ENCODE data around the gene CHDH. TPM values are rescaled to one million over a fixed set of nuclear protein-coding genes. Genes with fewer than 3 reads are reported as not detected.

Gene CHDH
- total and polyA plus RNA-seq, 2 donors (not counting 3 experiments of a cell fraction or from before 2014, with no cell fraction given) = 0.04 to 0.06 TPM

- H4K20me1 ChIP-seq (replicated peaks; ENCODE audit: control insufficient read depth, extremely low read depth, insufficient read depth, low read length) = no peaks in the 10 kb centered on the region
- intact Hi-C loops (cut with micrococcal nuclease) (no loop called here), dilution Hi-C loops (cut with MboI; ENCODE audit: extremely low pct_ligation_motif_present, low sequenced_read_pairs) (no loop called here)
- ChIA-PET CTCF (no interaction called here), POLR2A (no interaction called here)
- no peak overlapping the region for H3K27ac ChIP-seq (ENCODE audit: insufficient read depth, low read depth, low read length)
- H3K27me3 ChIP-seq (ENCODE audit: control insufficient read depth in 2 of 2, insufficient read depth in 2 of 2, low read length in 2 of 2) = no peaks in the 10 kb centered on the region
- no peak overlapping the region for H3K4me2 ChIP-seq (ENCODE audit: insufficient read depth, low read length)
- H3K4me1 ChIP-seq (ENCODE audit: control insufficient read depth, extremely low read depth, insufficient read depth, low read length) = no peaks in the 10 kb centered on the region
- H3K9ac ChIP-seq (replicated peaks; ENCODE audit: extremely low read depth, insufficient read depth, low read length) = no peak overlapping the region
- FAIRE-seq (no peak), DNase-seq (ENCODE audit: low read depth, low spot score) (no peak)
- TF ChIP-seq MYC (IDR thresholded peaks at IDR 0.05; ENCODE audit: low read depth, low read length) (no peak), FOS (IDR thresholded peaks at IDR 0.05; ENCODE audit: borderline replicate concordance, insufficient read depth, low read length) (no peak), POLR2A (IDR thresholded peaks at IDR 0.05; ENCODE audit: low read depth, low read length) (no peak), POLR2AphosphoS5 (IDR thresholded peaks at IDR 0.05; ENCODE audit: insufficient read depth, low read depth, low read length) (no peak), JUN (IDR thresholded peaks at IDR 0.05; ENCODE audit: borderline replicate concordance, insufficient read depth, insufficient read length, low read depth) (no peak), EZH2 (IDR thresholded peaks at IDR 0.05; ENCODE audit: borderline replicate concordance, low read depth, low read length, severe bottlenecking) (no peak)
- H3K9me3 ChIP-seq (replicated peaks; ENCODE audit: control insufficient read depth, insufficient read depth, low read length) = no peaks in the 10 kb centered on the region
- BruUV-seq (replicated peaks) = no TSS peak
- no peak overlapping the region for H3K4me3 ChIP-seq (replicated peaks in 1 of 3; ENCODE audit: insufficient read depth in 1 of 3, low read depth in 1 of 3, low read length in 3 of 3)
- no peak overlapping the region for H2AFZ ChIP-seq (ENCODE audit: low read depth, low read length)
- H3K79me2 ChIP-seq (ENCODE audit: control insufficient read depth, insufficient read depth, low read length) = no peaks in the 10 kb centered on the region
- H3K9me1 ChIP-seq (replicated peaks; ENCODE audit: control insufficient read depth, extremely low read depth, insufficient read depth, low read length) = no peaks in the 10 kb centered on the region
- no peaks in the 10 kb centered on the region for H3K36me3 ChIP-seq (ENCODE audit: control insufficient read depth in 2 of 2, extremely low read depth in 1 of 2, insufficient read depth in 2 of 2, low read length in 2 of 2)
These were observed 46.8 kb downstream of the CHDH start for GRCh38 chr3:53799338-53799865.

- no peak for DNase-seq (ENCODE audit: low read depth, low spot score)
- no peak for TF ChIP-seq GATA2 (IDR thresholded peaks at IDR 0.05; ENCODE audit: insufficient read depth, insufficient read length, low read depth, low read length)
- TF ChIP-seq JUN (IDR thresholded peaks at IDR 0.05; ENCODE audit: borderline replicate concordance, insufficient read depth, insufficient read length, low read depth) = no peak
- TF ChIP-seq, protein P1, sequence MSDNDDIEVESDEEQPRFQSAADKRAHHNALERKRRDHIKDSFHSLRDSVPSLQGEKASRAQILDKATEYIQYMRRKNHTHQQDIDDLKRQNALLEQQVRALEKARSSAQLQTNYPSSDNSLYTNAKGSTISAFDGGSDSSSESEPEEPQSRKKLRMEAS (IDR thresholded peaks at IDR 0.05; ENCODE audit: insufficient read depth, insufficient read length) = no peak
- no peak for TF ChIP-seq MYC (IDR thresholded peaks at IDR 0.05; ENCODE audit: low read depth, low read length)
- TF ChIP-seq, protein P2, sequence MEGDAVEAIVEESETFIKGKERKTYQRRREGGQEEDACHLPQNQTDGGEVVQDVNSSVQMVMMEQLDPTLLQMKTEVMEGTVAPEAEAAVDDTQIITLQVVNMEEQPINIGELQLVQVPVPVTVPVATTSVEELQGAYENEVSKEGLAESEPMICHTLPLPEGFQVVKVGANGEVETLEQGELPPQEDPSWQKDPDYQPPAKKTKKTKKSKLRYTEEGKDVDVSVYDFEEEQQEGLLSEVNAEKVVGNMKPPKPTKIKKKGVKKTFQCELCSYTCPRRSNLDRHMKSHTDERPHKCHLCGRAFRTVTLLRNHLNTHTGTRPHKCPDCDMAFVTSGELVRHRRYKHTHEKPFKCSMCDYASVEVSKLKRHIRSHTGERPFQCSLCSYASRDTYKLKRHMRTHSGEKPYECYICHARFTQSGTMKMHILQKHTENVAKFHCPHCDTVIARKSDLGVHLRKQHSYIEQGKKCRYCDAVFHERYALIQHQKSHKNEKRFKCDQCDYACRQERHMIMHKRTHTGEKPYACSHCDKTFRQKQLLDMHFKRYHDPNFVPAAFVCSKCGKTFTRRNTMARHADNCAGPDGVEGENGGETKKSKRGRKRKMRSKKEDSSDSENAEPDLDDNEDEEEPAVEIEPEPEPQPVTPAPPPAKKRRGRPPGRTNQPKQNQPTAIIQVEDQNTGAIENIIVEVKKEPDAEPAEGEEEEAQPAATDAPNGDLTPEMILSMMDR (IDR thresholded peaks at IDR 0.05; ENCODE audit: extremely low read depth in 1 of 2, insufficient read depth in 1 of 2, low read depth in 1 of 2, low read length in 2 of 2) = no peak
- TF ChIP-seq POLR2AphosphoS5 (IDR thresholded peaks at IDR 0.05; ENCODE audit: insufficient read depth, low read depth, low read length) = no peak
- TF ChIP-seq FOS (IDR thresholded peaks at IDR 0.05; ENCODE audit: borderline replicate concordance, insufficient read depth, low read length) = no peak
- no peak for TF ChIP-seq POLR2A (IDR thresholded peaks at IDR 0.05; ENCODE audit: low read depth, low read length)
- no peak for TF ChIP-seq EZH2 (IDR thresholded peaks at IDR 0.05; ENCODE audit: borderline replicate concordance, low read depth, low read length, severe bottlenecking)
- dilution Hi-C loops (cut with MboI; ENCODE audit: extremely low pct_ligation_motif_present, low sequenced_read_pairs) = no loop called here
- no peaks in the 10 kb centered on the region for H3K9me3 ChIP-seq (replicated peaks; ENCODE audit: control insufficient read depth, insufficient read depth, low read length)
- no TSS peak for BruUV-seq (replicated peaks)
- no peaks in the 10 kb centered on the region for H3K36me3 ChIP-seq (ENCODE audit: control insufficient read depth in 2 of 2, extremely low read depth in 1 of 2, insufficient read depth in 2 of 2, low read length in 2 of 2)
- H3K9ac ChIP-seq (replicated peaks; ENCODE audit: extremely low read depth, insufficient read depth, low read length) = no peak overlapping the region
- H3K4me3 ChIP-seq (replicated peaks in 1 of 3; ENCODE audit: insufficient read depth in 1 of 3, low read depth in 1 of 3, low read length in 3 of 3) = no peak overlapping the region
- H3K27me3 ChIP-seq (ENCODE audit: control insufficient read depth in 2 of 2, insufficient read depth in 2 of 2, low read length in 2 of 2) = no peaks in the 10 kb centered on the region
- H2AFZ ChIP-seq (ENCODE audit: low read depth, low read length) = no peak overlapping the region
- no peaks in the 10 kb centered on the region for H4K20me1 ChIP-seq (replicated peaks; ENCODE audit: control insufficient read depth, extremely low read depth, insufficient read depth, low read length)
- H3K27ac ChIP-seq (ENCODE audit: insufficient read depth, low read depth, low read length) = no peak overlapping the region
- no peak overlapping the region for H3K4me2 ChIP-seq (ENCODE audit: insufficient read depth, low read length)
- H3K79me2 ChIP-seq (ENCODE audit: control insufficient read depth, insufficient read depth, low read length) = no peaks in the 10 kb centered on the region
- no peak for FAIRE-seq
- intact Hi-C loops (cut with micrococcal nuclease) = no loop called here
- CTCF ChIA-PET = no interaction called here
- no peaks in the 10 kb centered on the region for H3K9me1 ChIP-seq (replicated peaks; ENCODE audit: control insufficient read depth, extremely low read depth, insufficient read depth, low read length)
- POLR2A ChIA-PET = no interaction called here
- no peaks in the 10 kb centered on the region for H3K4me1 ChIP-seq (ENCODE audit: control insufficient read depth, extremely low read depth, insufficient read depth, low read length)
These were observed 48.1 kb downstream of the CHDH start for GRCh38 chr3:53798144-53798543.
